SK-N-SH (cell line): Measurements from ENCODE around the gene TBC1D1. TPM values are rescaled to one million over a fixed set of nuclear protein-coding genes. Genes with fewer than 3 reads are reported as not detected.

Source experiments
- CTCF ChIA-PET: fragments of 300-600, 350-600 bp; formaldehyde crosslinking; extraction: SDS; loops from one replicate; lab custom pipeline; 2021; lab: Yijun Ruan, JAX
- POLR2A ChIA-PET: fragments of 350-600 bp; sonication (Branson Sonifier 250); formaldehyde crosslinking; extraction: SDS; loops from one replicate; lab custom pipeline; 2020; ENCODE audit warnings: antibody characterized with exemption, inconsistent platforms; lab: Yijun Ruan, JAX
- DNase-seq: peaks from one replicate; pipeline ENCODE4 v3.0.0; 2012
- H2AFZ ChIP-seq: fragments of 200-600 bp; sonication (generic); 2 replicates; pipeline ENCODE4 v1.8.1; 2016; ENCODE audit warnings: antibody characterized with exemption, mild to moderate bottlenecking, low read depth
- H3F3A ChIP-seq: fragments of 200-600 bp; sonication (generic); replicated peaks from 2 replicates; pipeline ENCODE3; 2016; ENCODE audit warnings: antibody characterized with exemption, mild to moderate bottlenecking; ENCODE audit not compliant: insufficient read depth
- H3K27ac ChIP-seq, 2 experiments: fragments of 200-500 bp in 1 of 2; fragments of 200-600 bp in 1 of 2; sonication (Bioruptor generic) in 1 of 2; sonication (generic), shearing (Covaris generic) in 1 of 2; 2 replicates each; pipeline versions ENCODE4 v1.5.1 to v1.6.1; 2014 to 2016; ENCODE audit warnings: low read depth in 2 of 2, inconsistent platforms in 1 of 2, low read length in 1 of 2, mild to moderate bottlenecking in 1 of 2, mixed read lengths in 1 of 2
- H3K27me3 ChIP-seq: fragments of 200-600 bp; sonication (generic), shearing (Covaris generic); 2 replicates; pipeline ENCODE4 v1.6.1; 2016; ENCODE audit warnings: mixed run types; ENCODE audit not compliant: insufficient read depth
- H3K36me3 ChIP-seq, 2 experiments: fragments of 200-500 bp in 1 of 2; fragments of 200-600 bp in 1 of 2; sonication (Bioruptor generic) in 1 of 2; sonication (generic) in 1 of 2; replicated peaks in 1 of 2; 2 replicates each; pipeline versions ENCODE3 to v1.5.1; 2014 to 2016; ENCODE audit warnings: low read length in 1 of 2, mild to moderate bottlenecking in 1 of 2; ENCODE audit not compliant: insufficient read depth in 2 of 2, control insufficient read depth in 1 of 2
- H3K4me1 ChIP-seq, 2 experiments: fragments of 200-500 bp in 1 of 2; fragments of 200-600 bp in 1 of 2; sonication (Bioruptor generic) in 1 of 2; sonication (generic), shearing (Covaris generic) in 1 of 2; 2 replicates each; pipeline versions ENCODE4 v1.5.1 to v1.6.1; 2014 to 2016; ENCODE audit warnings: low read depth in 1 of 2, low read length in 1 of 2, mixed run types in 1 of 2; ENCODE audit not compliant: insufficient read depth in 2 of 2, control insufficient read depth in 1 of 2
- H3K4me2 ChIP-seq: fragments of 200-600 bp; sonication (generic), shearing (Covaris generic); 2 replicates; pipeline ENCODE4 v1.6.1; 2017; ENCODE audit warnings: mixed run types
- H3K4me3 ChIP-seq, 2 experiments: fragments of 200-500 bp in 1 of 2; fragments of 200-600 bp in 1 of 2; sonication (Bioruptor generic) in 1 of 2; sonication (generic), shearing (Covaris generic) in 1 of 2; 2 replicates each; pipeline versions ENCODE4 v1.5.1 to v1.8.1; 2014 to 2016; ENCODE audit warnings: low read depth in 2 of 2, inconsistent platforms in 1 of 2, low read length in 1 of 2, mild to moderate bottlenecking in 1 of 2, mixed read lengths in 1 of 2, moderate library complexity in 1 of 2
- H3K79me2 ChIP-seq: fragments of 200-600 bp; sonication (generic); 2 replicates; pipeline ENCODE4 v1.8.1; 2017; ENCODE audit warnings: mild to moderate bottlenecking; ENCODE audit not compliant: insufficient read depth
- H3K9ac ChIP-seq: fragments of 200-600 bp; sonication (generic); 2 replicates; pipeline ENCODE4 v1.6.1; 2017; ENCODE audit warnings: mixed run types
- H3K9me2 ChIP-seq: fragments of 200-600 bp; sonication (generic); 2 replicates; pipeline ENCODE4 v1.6.1; 2017; ENCODE audit warnings: mixed run types
- H3K9me3 ChIP-seq: fragments of 200-600 bp; sonication (generic); 2 replicates; pipeline ENCODE4 v1.6.1; 2017; ENCODE audit warnings: mixed run types, mild to moderate bottlenecking, moderate library complexity
- H4K20me1 ChIP-seq: fragments of 200-600 bp; sonication (generic); 2 replicates; pipeline ENCODE4 v1.6.1; 2017; ENCODE audit warnings: mild to moderate bottlenecking, mixed run types; ENCODE audit not compliant: insufficient read depth
- EP300 ChIP-seq, 2 experiments: IDR thresholded peaks; 2 replicates each; pipeline versions ENCODE4 v1.4.0 to v1.6.1; 2012; ENCODE audit warnings: borderline replicate concordance in 1 of 2, low read depth in 1 of 2, low read length in 1 of 2
- FOSL2 ChIP-seq: IDR thresholded peaks from 2 replicates; pipeline ENCODE4 v1.4.0; 2012; ENCODE audit warnings: low read depth, mild to moderate bottlenecking, moderate library complexity, borderline replicate concordance
- MXI1 ChIP-seq: IDR thresholded peaks from 2 replicates; pipeline ENCODE4 v1.6.1; 2012; ENCODE audit warnings: mild to moderate bottlenecking, low read depth, low read length, improper control_type of control experiment
- POLR2AphosphoS5 ChIP-seq: IDR thresholded peaks from 2 replicates; pipeline ENCODE4 v1.6.1; 2012; ENCODE audit warnings: low read depth, low read length
- TAF1 ChIP-seq: IDR thresholded peaks from 2 replicates; pipeline ENCODE4 v1.6.1; 2012; ENCODE audit warnings: low read depth, mild to moderate bottlenecking, low read length, moderate library complexity, borderline replicate concordance
- WGBS: methylation state at CpG from one replicate; pipeline ENCODE4 v1.1.6; 2017; ENCODE audit warnings: low lambda C conversion rate; 5-methylcytosine and 5-hydroxymethylcytosine counted together
- polyA plus RNA-seq, 3 experiments: library from polyadenylated mRNA; depleted of rRNA; stranded (reverse); fragments of >200 nt; gene quantifications; 2 replicates each; pipeline ENCODE4 v1.2.3, GENCODE V29; 2012

Gene TBC1D1
- polyA plus RNA-seq, 1 of the 3 experiments (the other 2 are of a cell fraction) = 29.8 TPM

- no peaks in the 10 kb centered on the region for H3K79me2 ChIP-seq
- DNase-seq = no peak
- H3K4me1 ChIP-seq = peaks cover 0 to 19% of the 10 kb centered on the region in 2 experiments; a peak in 3 of 4 replicates
- H3K9me3 ChIP-seq = no peaks in the 10 kb centered on the region
- ChIA-PET CTCF (interaction anchor here (0.9 to 1.8 kb wide), 4 partner anchors 15 to 276 kb away, joined by 3 to 6 read pairs (median 3); no protein-coding TSS in a partner anchor), POLR2A (no interaction called here)
- peaks cover 0 to 2% of the 10 kb centered on the region in 2 experiments for H3K36me3 ChIP-seq
- H3K9me2 ChIP-seq = no peaks in the 10 kb centered on the region
- H4K20me1 ChIP-seq = no peaks in the 10 kb centered on the region
- H3K4me2 ChIP-seq = peak overlapping the region; percentile 31; the same call in 1 of the 2 replicates
- peaks cover 9% of the 10 kb centered on the region for H3F3A ChIP-seq
- TF ChIP-seq MXI1 (no peak), EP300 (IDR thresholded peaks at IDR 0.05; ENCODE audit: borderline replicate concordance in 1 of 2, low read depth in 1 of 2, low read length in 1 of 2) (0 out of 4 replicates have a peak, but pooled peaks of 1 of the 2 experiments have one; percentile 12)
- H3K4me3 ChIP-seq = no peak overlapping the region
- peak overlapping the region in 1 of 2 experiments; percentile 48; a peak in 2 of 4 replicates for H3K27ac ChIP-seq
- no peaks in the 10 kb centered on the region for H3K27me3 ChIP-seq
- 91% methylated on average over 11 of the region's 11 CpGs for WGBS
- H2AFZ ChIP-seq = no peak overlapping the region
- H3K9ac ChIP-seq = no peak overlapping the region
Measured at GRCh38 chr4:38082424-38083385, 191.8 kb downstream of the TBC1D1 start.

GRCh38 chr4:38084877-38085711 is 194.2 kb downstream of the TBC1D1 start:
- Histone ChIP-seq H3K9me2 (no peaks in the 10 kb centered on the region), H3K79me2 (no peaks in the 10 kb centered on the region), H3K27ac (no peak overlapping the region), H3F3A (no peaks in the 10 kb centered on the region), H2AFZ (no peak overlapping the region), H3K4me1 (peaks cover 5 to 10% of the 10 kb centered on the region in 2 experiments; a peak in 3 of 4 replicates), H3K4me3 (no peak overlapping the region), H3K4me2 (no peak overlapping the region), H3K9ac (no peak overlapping the region), H3K36me3 (no peaks in the 10 kb centered on the region), H4K20me1 (no peaks in the 10 kb centered on the region), H3K27me3 (no peaks in the 10 kb centered on the region), H3K9me3 (no peaks in the 10 kb centered on the region)
- no peak for DNase-seq
- no peak for TF ChIP-seq FOSL2
- no peak for TF ChIP-seq TAF1
- no peak for TF ChIP-seq POLR2AphosphoS5
- POLR2A ChIA-PET = no interaction called here
- CTCF ChIA-PET = no interaction called here
- 96% methylated on average over 11 of the region's 13 CpGs for WGBS

- Histone ChIP-seq H3K4me2 (no peak overlapping the region), H3K4me3 (no peak overlapping the region), H3K27me3 (no peaks in the 10 kb centered on the region), H2AFZ (no peak overlapping the region), H3F3A (no peaks in the 10 kb centered on the region), H3K9me2 (no peaks in the 10 kb centered on the region), H3K9ac (no peak overlapping the region), H3K27ac (no peak overlapping the region), H4K20me1 (no peaks in the 10 kb centered on the region), H3K36me3 (no peaks in the 10 kb centered on the region), H3K79me2 (no peaks in the 10 kb centered on the region), H3K9me3 (no peaks in the 10 kb centered on the region)
- CTCF ChIA-PET = interaction anchor here (1.7 kb wide), 1 partner anchor 646 kb away, joined by 4 read pairs; no protein-coding TSS in a partner anchor
- POLR2A ChIA-PET = no interaction called here
- DNase-seq = no peak
- WGBS = 95% methylated on average over 4 of the region's 4 CpGs
- no peak for TF ChIP-seq FOSL2
- TF ChIP-seq, all 33 proteins: peak for 0
- H3K4me1 ChIP-seq = peaks cover 5 to 10% of the 10 kb centered on the region in 2 experiments; a peak in 3 of 4 replicates
Measured at GRCh38 chr4:38085751-38086150, 194.9 kb downstream of the TBC1D1 start.
